Activated gamma-delta T cell (primary cell): Measurements from ENCODE around the gene OPRL1.
"Not testable (repeated sequence)": the region's sequence is repeated elsewhere in the genome, so short reads cannot be mapped to it uniquely, and the experiment has no call there.

Experiments
- DNase-seq: peaks from one replicate; lab custom pipeline; 2025; lab: John Stamatoyannopoulos, UW

Gene OPRL1

DNA sequence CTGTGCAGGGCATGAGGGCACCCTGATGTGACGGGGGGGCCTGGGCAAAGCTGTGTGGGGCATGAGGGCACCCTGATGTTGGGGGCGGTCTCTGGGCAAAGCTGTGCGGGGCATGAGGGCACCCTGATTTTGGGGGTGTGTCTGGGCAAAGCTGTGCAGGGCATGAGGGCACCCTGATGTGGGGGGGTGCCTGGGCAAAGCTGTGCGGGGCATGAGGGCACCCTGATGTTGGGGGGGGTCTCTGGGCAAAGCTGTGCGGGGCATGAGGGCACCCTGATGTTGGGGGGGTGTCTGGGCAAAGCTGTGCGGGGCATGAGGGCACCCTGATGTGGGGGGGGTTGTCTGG, 37.5 kb downstream of the OPRL1 start:
- DNase-seq: not testable (repeated sequence)

DNA sequence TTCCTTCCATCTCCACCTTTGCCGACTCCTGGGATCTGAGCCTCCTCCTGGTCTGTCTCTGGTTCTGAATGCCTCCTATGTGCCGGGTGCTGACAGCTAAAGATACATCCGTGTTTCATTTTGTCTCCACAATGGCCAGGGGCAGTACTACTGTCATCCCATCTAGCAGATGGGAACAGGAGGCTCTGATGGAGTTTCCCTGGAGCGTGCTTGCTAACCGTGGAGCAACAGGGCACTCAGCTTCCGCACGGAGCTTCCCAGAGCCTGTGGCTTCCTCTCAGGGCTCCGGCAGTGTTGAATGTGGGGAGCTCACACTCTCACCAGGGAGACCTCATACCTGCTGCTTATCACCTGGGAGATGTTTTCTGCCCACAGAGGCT, 39.4 kb downstream of the OPRL1 start:
- no peak for DNase-seq

- no peak for DNase-seq
Observed at GRCh38 chr20:64119681-64120341, 39.9 kb downstream of the OPRL1 start.

- DNase-seq: no peak
Observed at GRCh38 chr20:64121586-64121985, 41.7 kb downstream of the OPRL1 start.

DNA sequence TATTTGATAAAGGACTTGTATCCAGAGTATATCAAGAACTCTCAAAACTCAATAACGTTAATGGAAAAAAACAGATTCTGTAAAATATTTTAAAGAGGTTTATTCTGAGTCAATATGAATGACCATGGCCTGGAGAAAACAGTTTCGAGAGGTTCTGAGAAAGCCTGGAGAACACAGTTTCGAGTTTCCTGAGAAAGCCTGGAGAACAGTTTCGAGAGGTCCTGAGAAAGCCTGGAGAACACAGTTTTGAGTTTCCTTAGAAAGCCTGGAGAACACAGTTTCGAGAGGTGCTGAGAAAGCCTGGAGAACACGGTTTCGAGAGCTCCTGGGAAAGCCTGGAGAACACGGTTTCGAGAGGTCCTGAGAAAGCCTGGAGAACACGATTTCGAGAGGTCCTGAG, 43.0 kb downstream of the OPRL1 start:
- not testable (repeated sequence) for DNase-seq

GRCh38 chr20:64123517-64123916, 43.6 kb downstream of the OPRL1 start:
- not testable (repeated sequence) for DNase-seq

GRCh38 chr20:64129146-64129782, 49.4 kb downstream of the OPRL1 start:
- no peak for DNase-seq

DNA sequence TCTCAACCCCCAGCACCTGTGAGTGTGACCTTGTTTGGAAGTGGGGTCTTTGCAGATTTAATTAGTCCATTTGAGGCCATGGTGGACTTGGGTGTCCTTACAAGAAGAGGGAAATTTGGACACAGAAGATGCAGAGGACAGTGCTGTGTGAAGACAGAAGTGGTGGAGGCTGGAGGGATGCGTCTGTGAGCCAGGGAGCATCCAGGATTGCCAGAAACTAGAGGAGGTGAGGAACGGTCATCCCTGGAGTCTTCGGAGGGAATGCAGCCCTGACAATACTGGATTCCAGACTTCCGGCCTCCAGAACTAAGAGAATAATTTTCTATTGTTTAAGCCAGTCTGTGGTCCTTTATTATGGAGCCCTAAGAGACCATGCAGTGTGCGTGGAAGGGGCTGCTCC, 50.4 kb downstream of the OPRL1 start:
- no peak for DNase-seq

GRCh38 chr20:64130876-64131275, 51.0 kb downstream of the OPRL1 start:
- no peak for DNase-seq

GRCh38 chr20:64131406-64131805, 51.5 kb downstream of the OPRL1 start:
- no peak for DNase-seq

GRCh38 chr20:64133951-64134407, 54.1 kb downstream of the OPRL1 start:
- DNase-seq: no peak

DNA sequence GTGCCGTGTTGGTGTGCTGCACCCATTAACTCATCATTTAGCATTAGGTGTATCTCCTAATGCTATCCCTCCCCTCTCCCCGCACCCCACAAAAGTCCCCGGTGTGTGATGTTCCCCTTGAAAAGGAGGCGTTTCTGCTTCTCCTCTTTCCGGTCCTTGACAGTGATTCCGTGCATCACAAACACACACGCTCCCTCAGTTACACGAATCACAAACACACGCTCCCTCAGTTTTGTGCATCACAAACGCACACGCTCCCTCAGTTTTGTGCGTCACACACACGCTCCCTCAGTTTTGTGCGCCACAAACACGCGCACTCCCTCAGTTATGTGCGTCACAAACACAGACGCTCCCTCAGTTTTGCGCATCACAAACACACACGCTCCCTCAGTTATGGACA, 54.9 kb downstream of the OPRL1 start:
- not testable (repeated sequence) for DNase-seq

- no peak for DNase-seq
Observed at GRCh38 chr20:64136004-64136710, 56.3 kb downstream of the OPRL1 start.

DNA sequence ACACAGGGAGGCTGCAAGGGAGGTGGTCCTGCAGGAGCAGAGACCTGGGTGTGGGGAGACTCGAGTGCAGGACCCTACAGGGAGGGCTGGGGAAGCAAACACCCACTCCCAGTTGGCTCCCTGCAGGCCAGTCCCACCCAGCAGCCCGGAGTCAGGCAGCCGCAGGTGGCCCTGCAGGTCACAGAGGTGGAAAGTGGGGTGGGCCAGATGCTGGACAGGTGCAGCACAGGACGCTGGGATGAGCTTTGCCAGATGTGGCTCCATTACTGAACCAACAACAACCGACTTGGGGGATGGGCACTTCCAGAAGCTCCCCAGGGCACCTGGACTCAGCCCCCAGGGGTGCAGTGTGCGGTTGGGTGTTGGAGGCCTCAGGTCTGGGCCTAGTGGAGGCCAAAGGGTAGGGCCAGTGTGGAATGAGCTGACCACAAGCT, 57.7 kb downstream of the OPRL1 start:
- no peak for DNase-seq

GRCh38 chr20:64138276-64138815, 58.5 kb downstream of the OPRL1 start:
- DNase-seq: no peak

DNA sequence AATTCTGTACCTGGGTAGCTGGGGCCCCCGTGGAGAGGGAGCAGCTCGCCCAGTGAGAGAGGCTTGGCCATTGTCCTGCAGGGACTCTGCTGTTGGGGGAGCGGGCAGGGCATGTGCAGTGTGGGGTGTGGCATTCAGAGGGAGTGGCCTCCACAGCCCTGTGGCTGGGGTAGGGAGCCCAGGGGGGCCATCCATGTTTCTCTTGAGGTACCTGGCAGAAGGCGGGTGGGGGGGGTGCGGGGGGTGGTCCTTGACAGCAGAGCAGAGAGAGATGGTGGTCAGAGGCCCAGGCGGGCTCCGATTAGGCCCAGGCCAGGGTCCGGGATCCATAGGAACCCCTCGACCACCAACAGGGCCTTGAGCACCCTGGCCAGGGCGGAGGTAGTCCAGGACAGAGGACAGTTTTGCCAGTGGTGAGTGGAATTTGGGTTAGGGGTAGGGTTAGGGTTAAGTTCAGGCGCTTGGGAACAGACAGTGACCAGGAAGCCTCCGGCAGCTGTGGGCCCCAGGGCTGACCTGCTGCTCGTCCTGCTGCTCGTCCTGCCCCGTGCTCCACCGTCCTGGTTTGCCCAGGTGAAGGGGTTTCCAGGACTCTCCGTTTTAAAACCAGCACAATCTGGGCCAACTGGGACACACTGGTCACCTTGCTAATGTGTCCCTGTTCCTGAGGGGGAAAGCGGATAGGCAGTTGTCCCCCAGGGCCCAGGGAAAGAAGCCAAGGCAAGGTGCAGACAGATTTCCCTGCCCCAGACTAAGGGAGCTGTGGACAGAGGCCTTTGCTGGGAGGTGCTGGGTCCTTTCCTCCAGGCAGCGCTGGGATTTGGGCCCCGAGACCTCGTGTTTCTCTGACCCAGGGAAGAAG, 59.5 kb downstream of the OPRL1 start:
- no peak for DNase-seq

GRCh38 chr20:64140061-64140931, 60.4 kb downstream of the OPRL1 start:
- DNase-seq: no peak

DNA sequence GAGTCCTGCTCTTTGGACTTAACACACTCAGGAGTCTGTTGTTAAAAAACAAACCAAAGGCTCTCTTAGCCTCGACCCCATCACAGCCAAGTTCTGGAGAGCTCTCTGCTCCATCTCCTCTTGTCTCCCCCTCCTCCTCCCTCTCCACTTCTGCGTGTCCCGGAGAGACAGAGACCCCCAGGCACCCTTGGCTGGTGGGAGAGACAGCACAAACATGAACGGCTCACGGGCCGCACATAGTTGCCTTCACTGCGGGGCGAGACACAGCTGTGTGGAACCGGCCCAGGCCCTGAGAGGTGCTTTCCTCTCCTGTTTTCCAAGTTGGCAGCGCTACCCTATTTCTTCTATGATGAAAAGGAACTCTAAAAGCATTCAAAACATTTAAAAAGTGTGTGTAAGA, 61.1 kb downstream of the OPRL1 start:
- DNase-seq: no peak

- no peak for DNase-seq
Observed at GRCh38 chr20:64142590-64142989, 62.7 kb downstream of the OPRL1 start.

GRCh38 chr20:64143018-64143801, 63.3 kb downstream of the OPRL1 start:
- no peak for DNase-seq
